HCT116 (cell line): Measurements from ENCODE around the gene FALEC. TPM values are rescaled to one million over a fixed set of nuclear protein-coding genes. Genes with fewer than 3 reads are reported as not detected.

Source experiments
- ATAC-seq: fragments of 200-7000 bp; cut with Tn5 transposase; 2 replicates; pipeline ENCODE4 v1.9.1; 2020; ENCODE audit warnings: mild to moderate bottlenecking, moderate library complexity
- BruUV-seq: library from RNA; stranded (reverse); fragments of 400-500 nt; replicated peaks from 2 replicates; lab custom pipeline; 2021; lab: Mats Ljungman, UMichigan
- CTCF ChIA-PET: fragments of 300-600 bp; sonication (Branson Sonifier 250); formaldehyde crosslinking; loops from one replicate; lab custom pipeline; 2021; ENCODE audit warnings: antibody characterized with exemption; lab: Charles Lee
- POLR2A ChIA-PET: fragments of 300-600, 350-600 bp; sonication (Branson Sonifier 250); formaldehyde crosslinking; loops from one replicate; lab custom pipeline; 2021; ENCODE audit warnings: antibody characterized with exemption; lab: Charles Lee
- RAD21 ChIA-PET, 2 experiments: fragments of 300-600 bp; sonication (Branson Sonifier 250); formaldehyde crosslinking; loops; one replicate each; lab custom pipeline; 2023; ENCODE audit warnings: low total read pairs in 2 of 2; ENCODE audit not compliant: uncharacterized antibody in 2 of 2, unreplicated experiment in 2 of 2, low non-redundant PET in 1 of 2; lab: Charles Lee
- DNase-seq: peaks from one replicate; pipeline ENCODE4 v3.0.0-alpha.2; 2010; ENCODE audit warnings: low read depth, low spot score
- H2AFZ ChIP-seq: fragments of 200-600 bp; shearing (Covaris generic), sonication (generic); 2 replicates; pipeline ENCODE4 v1.6.1; 2017; ENCODE audit warnings: low read depth, mixed run types, mixed read lengths, antibody characterized with exemption, low read length; ENCODE audit not compliant: poor library complexity, severe bottlenecking
- H3K27ac ChIP-seq: 2 replicates; pipeline ENCODE4 v1.5.1; 2012; ENCODE audit warnings: low read depth, low read length
- H3K27me3 ChIP-seq: fragments of 200-600 bp; sonication (generic); 2 replicates; pipeline ENCODE4 v1.6.1; 2016; ENCODE audit warnings: mixed run types, low read length, mixed read lengths; ENCODE audit not compliant: insufficient read depth
- H3K36me3 ChIP-seq, 2 experiments: fragments of 200-500 bp in 1 of 2; fragments of 200-600 bp in 1 of 2; sonication (Bioruptor generic) in 1 of 2; sonication (generic) in 1 of 2; 2 replicates each; pipeline versions ENCODE4 v1.5.1 to v1.6.1; 2014 to 2016; ENCODE audit warnings: low read length in 2 of 2, inconsistent platforms in 1 of 2, mixed read lengths in 1 of 2, mixed run types in 1 of 2; ENCODE audit not compliant: insufficient read depth in 2 of 2, control insufficient read depth in 1 of 2
- H3K4me1 ChIP-seq, 2 experiments: fragments of 200-600 bp in 1 of 2; sonication (generic) in 1 of 2; 2 replicates each; pipeline versions ENCODE4 v1.5.1 to v1.6.1; 2012 to 2017; ENCODE audit warnings: low read length in 2 of 2, inconsistent platforms in 1 of 2, mild to moderate bottlenecking in 1 of 2, mixed read lengths in 1 of 2, mixed run types in 1 of 2, moderate library complexity in 1 of 2; ENCODE audit not compliant: insufficient read depth in 2 of 2, control insufficient read depth in 1 of 2
- H3K4me2 ChIP-seq: fragments of 200-600 bp; sonication (generic); 2 replicates; pipeline ENCODE4 v1.6.1; 2017; ENCODE audit warnings: mixed run types, low read length, mixed read lengths
- H3K4me3 ChIP-seq, 2 experiments: fragments of 200-600 bp in 1 of 2; sonication (generic) in 1 of 2; replicated peaks in 1 of 2; 2 replicates each; pipeline ENCODE4 v1.5.1; 2011 to 2016; ENCODE audit warnings: low read length in 2 of 2, control low read depth in 1 of 2, low read depth in 1 of 2, mild to moderate bottlenecking in 1 of 2, mixed read lengths in 1 of 2, mixed run types in 1 of 2
- H3K79me2 ChIP-seq: fragments of 200-600 bp; sonication (generic); 2 replicates; pipeline ENCODE4 v1.6.1; 2017; ENCODE audit warnings: mild to moderate bottlenecking, mixed run types, low read length, moderate library complexity, mixed read lengths; ENCODE audit not compliant: insufficient read depth
- H3K9ac ChIP-seq: fragments of 200-600 bp; sonication (generic); 2 replicates; pipeline ENCODE4 v1.6.1; 2016; ENCODE audit warnings: low read length, mixed read lengths
- H3K9me2 ChIP-seq: fragments of 200-600 bp; sonication (generic), shearing (Covaris generic); 2 replicates; pipeline ENCODE4 v1.6.1; 2017; ENCODE audit warnings: mixed run types, mild to moderate bottlenecking, moderate library complexity; ENCODE audit not compliant: insufficient read depth
- H3K9me3 ChIP-seq, 2 experiments: fragments of 200-500 bp in 1 of 2; fragments of 200-600 bp in 1 of 2; sonication (Bioruptor generic) in 1 of 2; sonication (generic) in 1 of 2; 2 replicates each; pipeline ENCODE4 v1.6.1; 2014 to 2017; ENCODE audit warnings: low read length in 2 of 2, mixed read lengths in 2 of 2, inconsistent platforms in 1 of 2, low read depth in 1 of 2, mild to moderate bottlenecking in 1 of 2, mixed run types in 1 of 2, moderate library complexity in 1 of 2; ENCODE audit not compliant: control insufficient read depth in 1 of 2, insufficient read depth in 1 of 2
- H4K20me1 ChIP-seq: fragments of 200-600 bp; sonication (generic), shearing (Covaris generic); 2 replicates; pipeline ENCODE4 v1.6.1; 2017; ENCODE audit warnings: mixed run types, mild to moderate bottlenecking, moderate library complexity; ENCODE audit not compliant: insufficient read depth
- CTCF ChIP-seq, 3 experiments: fragments of 200-600 bp in 1 of 3; sonication (generic) in 1 of 3; IDR thresholded peaks in 2 of 3; conservative IDR thresholded peaks in 1 of 3; 2 replicates each; pipeline ENCODE4 v1.5.1; 2012 to 2017; ENCODE audit warnings: low read depth in 2 of 3, low read length in 2 of 3, antibody characterized with exemption in 1 of 3, borderline replicate concordance in 1 of 3, control low read depth in 1 of 3, mild to moderate bottlenecking in 1 of 3, mixed read lengths in 1 of 3, mixed run types in 1 of 3, moderate library complexity in 1 of 3; ENCODE audit not compliant: insufficient read depth in 1 of 3
- POLR2A ChIP-seq: IDR thresholded peaks from 2 replicates; pipeline ENCODE4 v1.7.0; 2011; ENCODE audit warnings: borderline replicate concordance; ENCODE audit not compliant: insufficient read depth, insufficient read length; ENCODE audit errors: extremely low read depth
- RAD21 ChIP-seq: IDR thresholded peaks from 2 replicates; pipeline ENCODE4 v1.6.1; 2012; ENCODE audit warnings: low read depth, mild to moderate bottlenecking
- intact Hi-C: fragments of 100-400 bp; cut with micrococcal nuclease; formaldehyde crosslinking; loops from 2 replicates; pipeline ENCODE4 v1.10.0; 2022
- total RNA-seq: library from RNA; stranded (reverse); gene quantifications from one replicate; pipeline ENCODE4 v1.2.1, GENCODE V29; 2021; ENCODE audit not compliant: unreplicated experiment

The FALEC gene
- total RNA-seq, 1 experiment from 2014 or later: 0.59 TPM

DNA sequence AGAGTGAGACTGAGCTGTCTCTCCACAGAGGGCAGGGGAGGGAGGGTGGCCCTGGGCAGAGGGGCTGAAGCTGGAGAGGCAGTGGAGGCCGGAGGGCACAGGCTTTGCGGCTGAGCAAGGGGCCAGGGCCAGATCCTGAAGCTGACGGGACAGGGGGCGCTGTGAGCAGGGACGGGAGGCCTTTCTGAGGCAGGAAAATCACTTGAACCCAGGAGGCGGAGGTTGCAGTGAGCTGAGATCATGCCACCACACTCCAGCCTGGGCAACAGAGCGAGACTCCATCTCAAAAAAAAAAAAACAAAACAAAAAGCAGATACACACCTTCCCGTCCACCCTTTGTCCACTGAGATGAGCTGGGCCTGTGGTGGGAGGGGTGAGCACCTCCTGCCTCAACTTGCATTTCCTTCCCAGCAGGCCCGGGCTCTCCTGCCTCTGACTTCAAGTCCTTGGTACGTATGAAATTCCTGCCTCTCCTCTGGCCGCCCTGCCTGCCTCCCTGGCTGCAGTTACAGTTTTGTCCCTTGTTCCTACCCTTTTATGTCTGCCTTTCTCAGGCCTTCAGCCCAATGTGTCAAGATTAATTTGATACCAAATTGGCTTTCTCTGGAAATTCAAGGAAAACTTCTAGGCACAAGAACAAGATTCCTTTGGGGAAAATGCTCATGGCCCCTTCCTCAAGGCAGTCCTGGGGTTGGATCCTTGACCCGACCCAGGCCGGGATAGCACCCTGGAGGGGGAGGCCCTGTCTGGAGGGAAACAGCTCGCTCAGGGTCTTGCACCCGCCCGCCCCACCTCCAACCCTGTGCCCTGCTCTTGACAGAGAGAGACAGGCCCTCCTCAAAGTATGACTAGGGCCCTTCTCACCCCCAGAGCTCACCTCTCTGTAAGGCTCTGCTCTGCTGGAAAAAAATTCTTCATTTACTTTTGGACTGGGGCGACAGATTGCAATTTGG, 22.5 kb downstream of the FALEC start:
- no peak overlapping the region for H3K27ac ChIP-seq
- H3K4me3 ChIP-seq: no peak overlapping the region
- peak; percentile 58 for ATAC-seq

More for the DNA sequence above, 22.5 kb downstream of the FALEC start:
- peak; percentile 12; the same call in 1 of the 2 replicates for TF ChIP-seq RAD21
- TF ChIP-seq CTCF (IDR thresholded peaks at IDR 0.05 in 2 of 3, conservative IDR thresholded peaks at IDR 0.05 in 1 of 3; ENCODE audit: borderline replicate concordance in 1 of 3, insufficient read depth in 1 of 3, low read depth in 2 of 3, low read length in 2 of 3): peak in 2 of 3 experiments; percentile 28 to 33; a peak in 2 of 6 replicates
- no peak for TF ChIP-seq POLR2A
- Histone ChIP-seq H3K9me3 (no peaks in the 10 kb centered on the region), H3K36me3 (no peaks in the 10 kb centered on the region), H4K20me1 (no peaks in the 10 kb centered on the region), H3K4me1 (peaks cover 6 to 36% of the 10 kb centered on the region in 2 experiments; a peak in 3 of 4 replicates), H3K9ac (no peak overlapping the region), H3K9me2 (no peaks in the 10 kb centered on the region), H2AFZ (no peak overlapping the region), H3K27me3 (no peaks in the 10 kb centered on the region), H3K4me2 (peak overlapping the region; percentile 37), H3K79me2 (no peaks in the 10 kb centered on the region)
- no TSS peak for BruUV-seq
- DNase-seq: no peak
- ChIA-PET CTCF (interaction anchor here (0.6 to 1.3 kb wide), 7 partner anchors 11 to 458 kb away, joined by 3 to 4 read pairs (median 3); no protein-coding TSS in a partner anchor), RAD21 (no interaction called here), POLR2A (no interaction called here)
- intact Hi-C loops: no loop called here
